Erythroblast (primary cell): ENCODE results near the gene CWC27.

Source experiments
- GATA1 ChIP-seq: IDR thresholded peaks from 2 replicates; pipeline ENCODE4 v1.6.1; 2011; ENCODE audit warnings: low read depth, mild to moderate bottlenecking, control low read depth, low read length, moderate library complexity
- POLR2A ChIP-seq: IDR thresholded peaks from 2 replicates; pipeline ENCODE4 v1.6.1; 2011; ENCODE audit warnings: mild to moderate bottlenecking, low read length

DNA sequence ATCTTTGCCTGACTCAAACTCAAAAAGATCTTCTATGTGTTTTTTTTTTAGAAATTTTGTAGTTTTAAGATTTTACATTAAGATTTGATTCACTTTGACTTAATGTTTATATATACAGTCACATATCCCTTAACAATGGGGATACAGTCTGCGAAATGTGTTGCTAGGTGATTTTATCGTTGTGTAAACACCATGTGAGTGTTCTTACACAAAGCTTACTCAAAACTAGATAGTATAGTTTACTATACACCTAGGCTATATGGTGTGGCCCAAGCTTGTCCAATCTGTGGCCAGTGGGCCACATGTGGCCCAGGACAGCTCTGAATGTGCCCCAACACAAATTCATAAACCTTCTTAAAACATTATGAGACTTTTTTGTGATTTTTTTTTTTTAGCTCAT, 131.9 kb downstream of the CWC27 start:
- no peak for TF ChIP-seq POLR2A
- no peak for TF ChIP-seq GATA1
